Measurements from ENCODE around the gene MFSD1.

DNA sequence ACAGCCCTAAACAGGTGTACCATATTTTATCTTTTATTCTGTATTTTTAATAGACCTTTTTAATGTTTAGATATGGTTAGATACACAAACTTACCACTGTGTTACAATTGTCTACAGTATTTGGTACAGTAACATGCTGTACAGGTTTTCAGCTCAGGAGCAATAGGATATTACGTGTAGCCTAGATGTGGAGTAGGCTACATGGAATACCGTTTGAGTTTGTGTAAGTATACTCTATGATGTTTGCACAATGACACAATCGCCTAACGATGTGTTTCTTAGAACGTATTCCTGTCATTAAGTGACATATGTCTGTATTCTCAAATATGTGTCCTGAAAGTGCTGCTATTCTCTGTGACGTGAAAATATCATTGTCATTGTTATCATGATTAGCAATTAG lies 62.6 kb downstream of the MFSD1 start:
- TF ChIP-seq, protein P1, sequence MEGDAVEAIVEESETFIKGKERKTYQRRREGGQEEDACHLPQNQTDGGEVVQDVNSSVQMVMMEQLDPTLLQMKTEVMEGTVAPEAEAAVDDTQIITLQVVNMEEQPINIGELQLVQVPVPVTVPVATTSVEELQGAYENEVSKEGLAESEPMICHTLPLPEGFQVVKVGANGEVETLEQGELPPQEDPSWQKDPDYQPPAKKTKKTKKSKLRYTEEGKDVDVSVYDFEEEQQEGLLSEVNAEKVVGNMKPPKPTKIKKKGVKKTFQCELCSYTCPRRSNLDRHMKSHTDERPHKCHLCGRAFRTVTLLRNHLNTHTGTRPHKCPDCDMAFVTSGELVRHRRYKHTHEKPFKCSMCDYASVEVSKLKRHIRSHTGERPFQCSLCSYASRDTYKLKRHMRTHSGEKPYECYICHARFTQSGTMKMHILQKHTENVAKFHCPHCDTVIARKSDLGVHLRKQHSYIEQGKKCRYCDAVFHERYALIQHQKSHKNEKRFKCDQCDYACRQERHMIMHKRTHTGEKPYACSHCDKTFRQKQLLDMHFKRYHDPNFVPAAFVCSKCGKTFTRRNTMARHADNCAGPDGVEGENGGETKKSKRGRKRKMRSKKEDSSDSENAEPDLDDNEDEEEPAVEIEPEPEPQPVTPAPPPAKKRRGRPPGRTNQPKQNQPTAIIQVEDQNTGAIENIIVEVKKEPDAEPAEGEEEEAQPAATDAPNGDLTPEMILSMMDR (IDR thresholded peaks at IDR 0.05 in 4 of 5, conservative IDR thresholded peaks at IDR 0.05 in 1 of 5): no peak
- TF ChIP-seq POLR2A (IDR thresholded peaks at IDR 0.05): no peak
